GM21526 (cell line): Measurements from ENCODE around the gene PDAP1.
"Not testable (repeated sequence)": the region's sequence is repeated elsewhere in the genome, so short reads cannot be mapped to it uniquely, and the experiment has no call there.

Experiments used
- ATAC-seq: cut with Tn5 transposase; IDR thresholded peaks from one replicate; pipeline ENCODE4 v1.9.1; 2021; ENCODE audit warnings: moderate library complexity; ENCODE audit not compliant: unreplicated experiment, low FRiP score

The PDAP1 gene

DNA sequence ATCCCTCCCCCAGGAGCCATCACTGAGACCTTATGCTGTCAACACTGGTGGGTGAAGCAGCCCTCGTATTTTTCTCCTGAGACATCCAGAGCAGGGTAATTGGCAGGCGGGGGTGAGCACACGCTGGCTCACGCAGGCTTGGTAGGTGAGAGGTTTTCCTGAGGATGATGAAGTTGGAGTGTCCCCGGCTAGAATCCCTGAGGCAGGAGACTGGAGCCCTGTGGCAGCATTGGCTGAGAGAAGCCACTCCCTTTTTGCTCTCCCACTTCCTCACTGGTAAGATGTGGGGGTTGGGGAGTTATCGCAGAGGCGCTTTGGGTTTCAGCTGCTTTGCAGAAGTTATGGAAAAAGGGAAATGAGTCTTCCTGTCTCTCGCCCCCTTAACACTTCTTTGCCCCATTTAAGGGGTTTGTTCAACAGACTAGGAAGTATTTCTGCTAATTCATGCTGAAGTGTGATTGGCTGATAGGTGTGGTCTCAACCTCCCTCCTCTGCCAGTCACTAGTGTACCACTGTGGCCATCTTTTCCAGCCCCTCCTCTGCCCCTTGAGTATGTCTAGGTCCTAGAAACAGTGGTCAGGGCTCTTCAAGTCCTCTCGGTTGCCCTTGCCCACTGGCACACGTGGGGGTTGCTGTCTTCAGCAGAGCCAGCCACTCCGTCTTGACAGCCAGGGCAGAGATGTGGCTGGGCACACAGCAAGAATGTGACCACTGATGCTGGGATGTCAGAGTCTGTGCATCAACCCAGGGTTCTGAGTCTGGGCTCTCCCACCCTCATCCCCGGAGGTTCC, 28.2 kb downstream of the PDAP1 start:
- ATAC-seq = peak; percentile 43

DNA sequence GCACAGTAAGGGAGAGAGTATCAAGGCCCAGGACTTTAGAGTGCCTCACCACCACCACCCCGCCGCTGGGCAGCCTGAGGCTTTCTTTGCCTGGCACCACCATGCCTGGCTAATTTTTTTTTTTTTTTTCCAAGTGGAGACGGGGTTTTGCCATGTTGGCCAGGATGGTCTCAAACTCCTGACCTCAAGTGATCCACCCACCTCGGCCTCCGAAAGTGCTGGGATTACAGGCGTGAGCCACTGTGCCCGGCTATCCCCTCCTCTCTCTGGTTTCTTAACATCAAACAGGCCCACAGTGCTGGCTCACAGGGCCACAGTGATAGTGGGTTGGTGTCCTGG, 28.7 kb downstream of the PDAP1 start:
- not testable (repeated sequence) for ATAC-seq

DNA sequence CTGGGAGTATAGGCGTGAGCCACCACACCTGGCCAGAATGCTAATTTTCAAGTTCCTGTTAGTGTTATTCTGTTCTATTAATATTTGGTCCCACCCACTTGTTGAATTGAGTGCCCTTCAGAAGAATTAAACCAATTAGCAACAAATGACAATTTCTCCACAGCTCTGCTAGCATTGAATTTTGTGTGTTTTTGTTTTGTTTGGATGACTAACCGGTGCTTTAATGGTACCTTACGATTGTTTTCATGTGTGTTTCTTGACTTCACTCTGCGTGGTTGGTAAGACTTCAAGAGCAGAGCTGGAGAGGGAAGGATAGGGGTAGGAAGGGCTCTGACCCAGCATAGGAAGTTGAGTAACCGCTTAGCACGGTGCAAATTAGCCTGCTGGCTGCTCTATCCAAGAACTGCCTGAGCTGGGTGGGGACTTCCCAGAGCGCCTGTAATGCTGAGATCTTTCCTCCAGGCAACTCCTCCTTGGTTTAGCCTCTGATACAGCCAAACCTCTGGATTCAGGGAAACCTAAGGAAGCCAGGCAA, 29.3 kb downstream of the PDAP1 start:
- ATAC-seq = no peak

GRCh38 chr7:99375070-99375807, 33.2 kb downstream of the PDAP1 start:
- peak; percentile 40 for ATAC-seq

DNA sequence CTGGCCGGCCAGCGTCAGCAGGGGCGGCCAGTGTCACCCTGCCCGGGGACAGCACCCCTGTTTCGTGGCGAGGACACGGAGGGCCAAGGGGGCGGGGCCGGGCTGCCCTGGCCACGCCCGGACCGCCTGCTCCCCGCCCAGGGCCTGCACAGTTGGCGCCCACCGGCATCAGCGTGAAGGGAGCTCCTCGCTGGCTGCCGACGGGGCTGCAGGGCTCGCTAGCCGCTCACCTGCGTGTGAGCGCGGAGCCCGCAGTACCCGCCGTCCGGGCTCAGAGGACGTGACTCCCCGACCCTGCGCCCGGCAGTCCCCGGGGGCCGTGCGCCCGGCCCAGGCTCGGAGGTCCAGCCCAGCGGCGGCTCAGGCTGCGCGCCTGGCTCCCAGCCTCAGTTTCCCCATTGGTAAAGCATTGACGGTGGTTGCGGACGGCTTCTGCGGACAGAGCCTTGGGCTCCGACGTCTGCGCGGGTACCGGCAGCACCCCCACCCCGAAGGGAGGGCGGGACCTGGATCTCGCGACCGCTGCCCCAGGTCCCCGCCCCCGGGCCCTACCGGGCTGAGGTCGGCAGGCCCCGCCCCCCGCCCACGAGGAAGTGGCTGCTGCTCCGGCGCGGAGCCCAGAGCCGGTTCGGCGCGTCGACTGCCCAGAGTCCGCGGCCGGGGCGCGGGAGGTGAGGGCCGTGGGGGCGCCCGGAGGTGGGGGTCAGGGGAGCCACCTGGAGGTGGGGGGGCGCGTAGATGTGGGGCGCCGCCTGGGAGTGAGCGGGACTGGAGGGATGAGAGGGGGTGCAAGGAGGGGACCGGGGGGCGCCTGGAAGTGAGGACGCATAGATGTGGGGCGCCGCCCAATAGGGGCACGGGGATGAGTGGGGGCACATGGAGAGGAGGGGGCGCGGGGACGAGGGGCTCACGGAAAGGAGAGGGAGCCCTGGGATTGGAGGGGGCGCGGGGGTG, 34.0 kb downstream of the PDAP1 start, which contains the start of gene ARPC1B:
Gene ARPC1B (plus strand): TSS at position 620 of the 954 bp plus-strand sequence. CDS start 10,985 bp downstream, outside the sequence.
- peak; percentile 48 for ATAC-seq

GRCh38 chr7:99373091-99374066, 35.0 kb downstream of the PDAP1 start:
- ATAC-seq = peak; percentile 4

- ATAC-seq = no peak
These were observed 35.9 kb downstream of the PDAP1 start for GRCh38 chr7:99372275-99373090.

GRCh38 chr7:99371376-99371920, 36.9 kb downstream of the PDAP1 start:
- no peak for ATAC-seq

DNA sequence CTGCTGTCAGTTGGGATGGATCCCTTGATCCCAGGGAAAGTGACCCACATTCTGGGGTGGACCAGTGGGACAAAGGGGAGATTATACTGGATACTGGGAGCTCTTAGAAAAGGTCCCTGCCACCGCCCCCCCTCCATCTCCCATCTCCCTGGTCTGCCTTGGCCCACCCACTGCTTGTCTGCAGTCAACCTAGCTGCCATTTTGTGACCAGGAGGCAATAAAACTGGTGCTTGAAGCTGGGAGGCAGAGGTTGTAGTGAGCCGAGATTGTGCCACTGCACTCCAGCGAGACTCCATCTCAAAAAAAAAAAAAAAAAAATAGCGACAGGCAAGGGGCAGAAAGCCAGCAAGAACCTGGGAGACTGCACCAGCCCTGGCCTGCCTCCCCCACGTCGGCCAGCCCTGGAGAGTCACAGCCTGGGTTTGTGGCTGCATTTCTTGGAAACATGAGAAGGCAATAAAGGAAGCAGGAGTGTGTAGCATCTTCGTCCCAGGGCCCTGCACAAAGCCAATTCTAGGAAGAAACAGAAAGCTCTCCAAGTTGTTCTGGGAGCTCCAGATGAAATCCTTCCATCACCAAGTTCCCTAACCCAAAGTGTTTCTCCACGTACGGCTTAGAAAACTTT, 38.5 kb downstream of the PDAP1 start:
- no peak for ATAC-seq

DNA sequence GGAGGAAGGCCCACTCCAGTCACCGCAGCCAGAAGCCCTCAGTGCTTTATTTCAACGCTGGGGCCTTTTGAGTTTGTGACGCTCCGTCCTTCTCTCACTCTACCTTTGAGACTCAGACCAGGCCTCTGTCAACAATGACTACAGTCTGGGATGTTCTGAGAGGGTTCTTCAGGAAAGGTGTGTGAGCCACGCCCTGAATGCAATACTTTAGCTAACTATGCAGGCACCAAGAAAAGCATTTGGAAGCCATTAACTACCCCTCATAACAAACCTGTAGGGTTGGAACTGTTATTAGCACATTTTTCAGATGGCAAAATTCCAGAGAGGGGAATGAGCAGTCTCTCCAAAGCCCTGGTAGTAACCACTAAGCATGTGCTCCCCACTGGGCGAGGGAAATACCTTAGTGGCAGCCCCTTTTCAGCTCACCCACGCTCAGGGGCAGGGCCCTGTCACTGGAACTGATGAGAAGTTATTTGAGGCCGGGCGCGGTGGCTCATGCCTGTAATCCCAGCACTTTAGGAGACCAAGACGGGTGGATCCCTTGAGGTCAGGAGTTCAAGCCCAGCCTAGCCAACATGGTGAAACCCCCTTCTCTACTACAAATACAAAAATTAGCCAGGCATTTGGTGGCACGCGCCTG, 39.5 kb downstream of the PDAP1 start:
- ATAC-seq = no peak

DNA sequence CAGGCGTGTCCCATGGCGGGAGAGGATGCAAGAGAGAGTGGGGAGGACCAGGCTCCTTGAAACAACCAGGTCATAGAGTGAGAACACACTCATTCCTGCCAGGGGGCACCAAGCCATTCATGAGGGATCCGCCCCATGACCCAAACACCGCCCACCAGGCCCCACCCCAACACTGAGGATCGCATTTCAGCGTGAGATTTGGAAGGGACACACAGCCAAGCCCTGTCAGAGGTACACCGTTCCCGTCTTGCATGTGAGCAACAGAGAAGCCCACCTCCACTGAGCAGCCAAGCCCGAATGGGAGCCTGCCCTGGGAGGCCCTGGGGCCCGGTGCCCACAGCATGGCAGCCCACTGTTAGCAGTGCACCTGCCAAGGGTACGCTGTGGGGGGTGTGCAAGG, 41.8 kb downstream of the PDAP1 start:
- ATAC-seq = no peak

DNA sequence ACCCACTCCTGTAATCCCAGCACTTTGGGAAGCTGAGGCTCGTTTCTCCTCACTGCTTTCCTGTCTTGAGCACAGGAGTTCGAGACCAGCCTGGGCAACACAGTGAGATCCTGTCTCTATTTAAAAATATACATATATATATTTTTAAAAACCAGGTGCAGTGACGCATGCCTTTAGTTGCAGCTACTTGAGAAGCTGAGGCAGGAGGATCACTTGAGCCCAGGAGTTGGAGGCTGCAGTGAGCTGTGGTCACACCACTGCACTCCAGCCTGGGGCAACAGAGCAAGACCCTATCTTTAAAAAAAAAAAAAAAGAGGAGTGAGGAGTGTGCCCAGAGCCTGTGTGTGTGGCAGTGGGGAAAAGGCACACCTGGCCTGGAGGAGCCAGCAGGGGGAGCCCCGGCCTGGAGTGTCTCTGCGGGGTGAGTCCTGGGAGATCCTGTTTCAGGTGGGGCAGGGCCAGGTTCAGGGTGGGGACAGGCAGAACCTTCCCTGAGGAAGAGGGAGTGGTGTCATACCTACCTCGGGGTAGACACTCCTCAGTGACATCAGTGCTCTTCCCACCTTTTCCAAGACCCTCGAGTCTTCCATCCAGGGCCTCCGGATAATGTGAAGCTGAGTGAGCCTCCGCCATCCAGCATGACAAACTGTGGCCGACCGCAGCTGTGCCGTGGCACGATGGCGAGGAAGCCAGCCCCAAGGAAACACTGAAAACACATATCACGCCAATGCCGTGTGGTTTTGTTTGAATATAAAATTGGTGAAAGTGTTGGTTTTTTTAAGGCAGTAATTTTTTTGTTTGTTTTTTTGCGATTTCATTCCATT, 42.9 kb downstream of the PDAP1 start:
- no peak for ATAC-seq

- ATAC-seq = no peak
These were observed 45.1 kb downstream of the PDAP1 start for GRCh38 chr7:99363286-99363685.

GRCh38 chr7:99362801-99363200, 45.6 kb downstream of the PDAP1 start:
- ATAC-seq = no peak

DNA sequence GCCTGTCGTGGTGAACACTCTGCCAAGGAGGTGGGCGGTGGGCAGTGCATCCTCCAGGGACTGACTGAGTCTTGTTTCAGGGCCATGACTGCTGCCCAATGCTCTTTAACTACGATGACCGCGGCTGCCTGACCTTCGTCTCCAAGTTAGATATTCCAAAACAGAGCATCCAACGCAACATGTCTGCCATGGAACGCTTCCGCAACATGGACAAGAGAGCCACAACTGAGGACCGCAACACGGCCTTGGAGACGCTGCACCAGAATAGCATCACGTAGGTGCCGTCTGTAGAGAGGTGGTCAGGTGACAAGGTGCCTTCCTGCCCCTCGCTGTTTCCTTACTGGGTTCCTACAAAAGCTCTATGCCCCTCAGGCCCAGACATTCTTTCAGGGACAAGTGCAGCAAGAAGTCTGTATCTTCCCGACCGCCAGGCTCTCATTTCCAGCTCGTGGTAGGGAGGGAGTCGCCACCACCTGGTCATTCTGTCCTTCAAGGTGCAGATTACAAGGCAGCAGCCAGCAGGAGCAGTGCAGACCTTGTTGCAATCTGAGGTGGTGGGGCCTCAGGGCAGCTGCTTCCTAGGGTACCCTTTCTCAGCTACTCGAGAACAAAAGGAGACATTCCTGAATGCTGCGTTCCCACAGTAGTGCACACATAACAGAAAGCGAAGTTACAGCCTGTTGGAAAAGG, 48.8 kb downstream of the PDAP1 start:
- no peak for ATAC-seq

GRCh38 chr7:99358521-99358920, 49.9 kb downstream of the PDAP1 start:
- not testable (repeated sequence) for ATAC-seq
